IMR-90 (cell line): ENCODE measurements around the gene CDKAL1. TPM values are rescaled to one million over a fixed set of nuclear protein-coding genes. Genes with fewer than 3 reads are reported as not detected.

Experiments
- ATAC-seq: fragments of 200-7000 bp; cut with Tn5 transposase; 2 replicates; pipeline ENCODE4 v1.9.1; 2020; ENCODE audit warnings: low read depth, mild to moderate bottlenecking, moderate library complexity
- BruUV-seq: library from RNA; stranded (reverse); fragments of 400-500 nt; replicated peaks from 2 replicates; lab custom pipeline; 2021; lab: Mats Ljungman, UMichigan
- CTCF ChIA-PET: fragments of 300-600 bp; formaldehyde crosslinking; extraction: SDS; loops from one replicate; lab custom pipeline; 2021; ENCODE audit warnings: antibody characterized with exemption; lab: Yijun Ruan, JAX
- POLR2A ChIA-PET: fragments of 300-600 bp; sonication (Branson Sonifier 250); formaldehyde crosslinking; loops from one replicate; lab custom pipeline; 2022; ENCODE audit warnings: antibody characterized with exemption; ENCODE audit not compliant: unreplicated experiment; lab: Charles Lee
- DNase-seq: peaks from one replicate; pipeline ENCODE4 v3.0.0; 2013
- H2AFZ ChIP-seq: replicated peaks from 2 replicates; pipeline ENCODE3; 2013; ENCODE audit warnings: low read length, mild to moderate bottlenecking; ENCODE audit not compliant: poor library complexity
- H2AK5ac ChIP-seq: 2 replicates; pipeline ENCODE4 v1.6.1; 2013; ENCODE audit warnings: low read depth, low read length, inconsistent platforms
- H2AK9ac ChIP-seq: replicated peaks from 2 replicates; pipeline ENCODE3; 2013; ENCODE audit warnings: mild to moderate bottlenecking, low read depth, low read length, moderate library complexity; ENCODE audit not compliant: poor library complexity
- H2BK120ac ChIP-seq: 2 replicates; pipeline ENCODE4 v1.6.1; 2013; ENCODE audit warnings: low read depth, low read length, inconsistent platforms
- H2BK15ac ChIP-seq: 3 replicates; pipeline ENCODE4 v1.6.1; 2013; ENCODE audit warnings: low read depth, low read length, inconsistent platforms
- H2BK20ac ChIP-seq: 2 replicates; pipeline ENCODE4 v1.6.1; 2013; ENCODE audit warnings: low read depth, mild to moderate bottlenecking, inconsistent platforms, low read length, moderate library complexity
- H2BK5ac ChIP-seq: 2 replicates; pipeline ENCODE4 v1.6.1; 2013; ENCODE audit warnings: mild to moderate bottlenecking, low read depth, low read length, inconsistent platforms; ENCODE audit not compliant: poor library complexity, severe bottlenecking
- H3K14ac ChIP-seq: replicated peaks from 2 replicates; pipeline ENCODE4 v1.6.1; 2013; ENCODE audit warnings: low read depth, low read length, inconsistent platforms
- H3K18ac ChIP-seq: 2 replicates; pipeline ENCODE4 v1.6.1; 2013; ENCODE audit warnings: low read depth, low read length, control low read depth
- H3K23ac ChIP-seq: 2 replicates; pipeline ENCODE4 v1.6.1; 2013; ENCODE audit warnings: low read depth, low read length, inconsistent platforms
- H3K27ac ChIP-seq: 2 replicates; pipeline ENCODE4 v1.5.1; 2013; ENCODE audit warnings: mild to moderate bottlenecking, control low read depth, low read length; ENCODE audit not compliant: insufficient read depth
- H3K27me3 ChIP-seq: 2 replicates; pipeline ENCODE4 v1.6.1; 2013; ENCODE audit warnings: low read length; ENCODE audit not compliant: control insufficient read depth, insufficient read depth
- H3K36me3 ChIP-seq: 2 replicates; pipeline ENCODE4 v1.6.1; 2013; ENCODE audit warnings: low read length, mixed read lengths; ENCODE audit not compliant: control insufficient read depth, insufficient read depth
- H3K4ac ChIP-seq: 2 replicates; pipeline ENCODE4 v1.6.1; 2013; ENCODE audit warnings: low read depth, low read length, inconsistent platforms
- H3K4me1 ChIP-seq: 2 replicates; pipeline ENCODE4 v1.6.1; 2013; ENCODE audit warnings: low read length, mixed read lengths; ENCODE audit not compliant: control insufficient read depth, insufficient read depth
- H3K4me2 ChIP-seq: 2 replicates; pipeline ENCODE4 v1.6.1; 2013; ENCODE audit warnings: low read depth, mild to moderate bottlenecking, control low read depth, low read length, moderate library complexity
- H3K4me3 ChIP-seq: 2 replicates; pipeline ENCODE4 v1.5.1; 2013; ENCODE audit warnings: low read depth, mild to moderate bottlenecking, control low read depth, low read length, moderate library complexity; ENCODE audit not compliant: insufficient read depth
- H3K56ac ChIP-seq: 2 replicates; pipeline ENCODE4 v1.6.1; 2013; ENCODE audit warnings: low read length, inconsistent platforms; ENCODE audit not compliant: insufficient read depth; ENCODE audit errors: extremely low read depth
- H3K79me1 ChIP-seq, 2 experiments: 2 replicates each; pipeline ENCODE4 v1.6.1; 2013; ENCODE audit warnings: low read length in 2 of 2, inconsistent platforms in 1 of 2, low read depth in 1 of 2
- H3K9ac ChIP-seq: 2 replicates; pipeline ENCODE4 v1.6.1; 2013; ENCODE audit warnings: low read depth, low read length, control low read depth
- H3K9me1 ChIP-seq: 2 replicates; pipeline ENCODE4 v1.6.1; 2013; ENCODE audit warnings: low read length, inconsistent platforms; ENCODE audit not compliant: insufficient read depth
- H3K9me3 ChIP-seq: 2 replicates; pipeline ENCODE4 v1.6.1; 2013; ENCODE audit warnings: low read length; ENCODE audit not compliant: control insufficient read depth, insufficient read depth
- H4K20me1 ChIP-seq: 2 replicates; pipeline ENCODE4 v1.6.1; 2013; ENCODE audit warnings: low read length, inconsistent platforms; ENCODE audit not compliant: insufficient read depth
- H4K5ac ChIP-seq: 2 replicates; pipeline ENCODE4 v1.6.1; 2013; ENCODE audit warnings: mild to moderate bottlenecking, low read depth, low read length, control low read depth
- H4K8ac ChIP-seq, 2 experiments: 2 replicates each; pipeline ENCODE4 v1.6.1; 2013; ENCODE audit warnings: low read depth in 2 of 2, low read length in 2 of 2, control low read depth in 1 of 2, inconsistent platforms in 1 of 2
- H4K91ac ChIP-seq: 2 replicates; pipeline ENCODE4 v1.6.1; 2013; ENCODE audit warnings: low read depth, low read length, inconsistent platforms; ENCODE audit not compliant: insufficient read depth
- BHLHE40 ChIP-seq: fragments of 150-350 bp; IDR thresholded peaks from 2 replicates; pipeline ENCODE4 v1.6.1; 2016; ENCODE audit warnings: mild to moderate bottlenecking, low read depth, low read length
- CEBPB ChIP-seq: IDR thresholded peaks from 2 replicates; pipeline ENCODE4 v1.6.1; 2012; ENCODE audit warnings: low read depth, low read length, improper control_type of control experiment
- CHD1 ChIP-seq: IDR thresholded peaks from 2 replicates; pipeline ENCODE4 v1.6.1; 2012; ENCODE audit warnings: low read depth, low read length, improper control_type of control experiment
- CTCF ChIP-seq: conservative IDR thresholded peaks from 2 replicates; pipeline ENCODE4 v1.5.1; 2012; ENCODE audit warnings: mild to moderate bottlenecking, low read depth, low read length, improper control_type of control experiment
- ELK1 ChIP-seq: fragments of 150-350 bp; IDR thresholded peaks from 2 replicates; pipeline ENCODE4 v1.6.1; 2016; ENCODE audit warnings: low read depth, mild to moderate bottlenecking, low read length, moderate library complexity, borderline replicate concordance
- MAFK ChIP-seq: IDR thresholded peaks from 2 replicates; pipeline ENCODE4 v1.6.1; 2012; ENCODE audit warnings: low read depth, low read length, improper control_type of control experiment
- MAZ ChIP-seq: IDR thresholded peaks from 2 replicates; pipeline ENCODE4 v1.6.1; 2012; ENCODE audit warnings: low read depth, mild to moderate bottlenecking, low read length, improper control_type of control experiment, moderate library complexity, borderline replicate concordance
- POLR2A ChIP-seq: IDR thresholded peaks from 2 replicates; pipeline ENCODE4 v1.6.1; 2012; ENCODE audit warnings: mild to moderate bottlenecking, low read depth, low read length
- RAD21 ChIP-seq: IDR thresholded peaks from 2 replicates; pipeline ENCODE4 v1.6.1; 2012; ENCODE audit warnings: low read length, improper control_type of control experiment
- RCOR1 ChIP-seq: IDR thresholded peaks from 2 replicates; pipeline ENCODE4 v1.6.1; 2012; ENCODE audit warnings: mild to moderate bottlenecking, low read length, improper control_type of control experiment; ENCODE audit not compliant: insufficient replicate concordance
- RFX5 ChIP-seq: IDR thresholded peaks from 2 replicates; pipeline ENCODE4 v1.8.0; 2012; ENCODE audit warnings: low read depth, mild to moderate bottlenecking, low read length, moderate library complexity
- SMC3 ChIP-seq: fragments of 150-350 bp; IDR thresholded peaks from 2 replicates; pipeline ENCODE4 v1.6.1; 2016; ENCODE audit warnings: low read depth, mild to moderate bottlenecking, antibody characterized with exemption, low read length, moderate library complexity
- WGBS, 2 experiments: methylation state at CpG; one replicate each; pipeline versions ENCODE4 v1.1.5 to v1.1.7; 2013; ENCODE audit warnings: missing lambda C conversion rate in 2 of 2; ENCODE audit not compliant: insufficient read length in 1 of 2; ENCODE audit errors: extremely low coverage in 2 of 2; 5-methylcytosine and 5-hydroxymethylcytosine counted together
- dilution Hi-C: fragments of 300-500 bp; cut with HindIII; formaldehyde crosslinking; loops from one replicate; pipeline ENCODE4 v1.14.3; 2018; ENCODE audit warnings: low sequenced_read_pairs; ENCODE audit not compliant: unreplicated experiment
- in situ Hi-C: fragments of 300-500 bp; cut with MboI; formaldehyde crosslinking; loops from 3 replicates; pipeline ENCODE4 v1.14.3; 2019; ENCODE audit warnings: low sequenced_read_pairs, inconsistent platforms, mixed read lengths
- intact Hi-C: fragments of 100-400 bp; cut with micrococcal nuclease; formaldehyde crosslinking; loops from 2 replicates; pipeline ENCODE4 v1.10.0; 2022
- polyA plus RNA-seq, 3 experiments: library from polyadenylated mRNA; depleted of rRNA; stranded (reverse); fragments of >200 nt; gene quantifications; 2 replicates each; pipeline ENCODE4 v1.2.3, GENCODE V29; 2012; ENCODE audit warnings: low replicate concordance in 1 of 3
- total RNA-seq: library from RNA; depleted of rRNA; stranded (reverse); fragments of >200 nt; gene quantifications from 2 replicates; pipeline ENCODE4 v1.2.3, GENCODE V29; 2012
- TF ChIP-seq, protein P1 (sequence below): fragments of 150-350 bp; IDR thresholded peaks from 2 replicates; pipeline ENCODE4 v1.6.1; 2017; ENCODE audit warnings: mild to moderate bottlenecking, antibody characterized with exemption, low read length, low read depth

CDKAL1 gene
- total and polyA plus RNA-seq, 2 of the 4 experiments (the other 2 are of a cell fraction), result 3.7 to 13.1 TPM

DNA sequence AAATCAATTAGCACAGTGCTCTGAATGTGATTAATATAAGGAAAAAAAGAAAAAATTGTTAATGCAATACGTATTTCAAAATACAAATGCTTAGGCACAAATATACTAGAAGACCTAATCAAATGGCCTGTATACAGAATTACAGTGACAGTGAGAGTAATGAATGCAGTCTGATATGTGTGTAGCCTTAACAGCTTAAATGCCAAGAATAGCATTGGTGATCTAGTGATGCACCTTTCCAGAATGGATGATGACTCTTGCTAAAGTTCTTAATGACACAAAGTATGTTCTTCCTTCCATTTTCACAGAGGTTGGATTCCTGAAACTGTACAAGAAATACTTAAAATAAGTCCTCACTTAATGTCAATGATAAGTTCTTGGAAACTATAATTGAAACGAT lies 131.0 kb downstream of the CDKAL1 start:
- H3K27ac ChIP-seq, result no peak overlapping the region
- TF ChIP-seq CTCF (no peak), CHD1 (no peak), POLR2A (no peak), RAD21 (no peak), SMC3 (no peak), BHLHE40 (no peak), RCOR1 (no peak), RFX5 (no peak), MAZ (no peak), ELK1 (no peak), CEBPB (no peak), MAFK (no peak)
- TF ChIP-seq, protein P1, sequence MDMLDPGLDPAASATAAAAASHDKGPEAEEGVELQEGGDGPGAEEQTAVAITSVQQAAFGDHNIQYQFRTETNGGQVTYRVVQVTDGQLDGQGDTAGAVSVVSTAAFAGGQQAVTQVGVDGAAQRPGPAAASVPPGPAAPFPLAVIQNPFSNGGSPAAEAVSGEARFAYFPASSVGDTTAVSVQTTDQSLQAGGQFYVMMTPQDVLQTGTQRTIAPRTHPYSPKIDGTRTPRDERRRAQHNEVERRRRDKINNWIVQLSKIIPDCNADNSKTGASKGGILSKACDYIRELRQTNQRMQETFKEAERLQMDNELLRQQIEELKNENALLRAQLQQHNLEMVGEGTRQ, result no peak
- H2AFZ ChIP-seq, result no peak overlapping the region
- H4K91ac ChIP-seq, result no peak overlapping the region
- H3K9ac ChIP-seq, result no peak overlapping the region
- WGBS, 2 experiments, result no CpG with 5 or more reads among the region's 2 CpGs
- H2BK120ac ChIP-seq, result no peak overlapping the region
- H2AK9ac ChIP-seq, result no peak overlapping the region
- no peak overlapping the region for H4K5ac ChIP-seq
- CTCF ChIA-PET, result interaction anchor here (0.6 kb wide), 1 partner anchor 289 kb away, joined by 4 read pairs; no protein-coding TSS in a partner anchor
- ATAC-seq (no peak), DNase-seq (no peak)
- H3K14ac ChIP-seq, result no peak overlapping the region
- peaks cover 0 to 11% of the 10 kb centered on the region in 2 experiments; a peak in 3 of 4 replicates for H3K79me1 ChIP-seq
- H3K4ac ChIP-seq, result no peak overlapping the region
- no peak overlapping the region for H3K56ac ChIP-seq
- dilution Hi-C loops, result no loop called here
- no peaks in the 10 kb centered on the region for H3K9me3 ChIP-seq
- intact Hi-C loops, result no loop called here
- H3K9me1 ChIP-seq, result no peaks in the 10 kb centered on the region; the same call in none of the 2 replicates
- H3K27me3 ChIP-seq, result no peaks in the 10 kb centered on the region
- BruUV-seq, result no TSS peak
- H3K23ac ChIP-seq, result no peak overlapping the region
- no peak overlapping the region for H2BK15ac ChIP-seq
- H4K8ac ChIP-seq, result no peak overlapping the region
- H3K4me2 ChIP-seq, result no peak overlapping the region
- no peaks in the 10 kb centered on the region for H4K20me1 ChIP-seq
- POLR2A ChIA-PET, result no interaction called here
- in situ Hi-C loops, result no loop called here
- no peak overlapping the region for H2BK20ac ChIP-seq
- H3K4me1 ChIP-seq, result peaks cover 2% of the 10 kb centered on the region; the same call in 1 of the 2 replicates
- H2BK5ac ChIP-seq, result no peak overlapping the region
- no peak overlapping the region for H3K18ac ChIP-seq
- no peaks in the 10 kb centered on the region for H3K36me3 ChIP-seq
- no peak overlapping the region for H2AK5ac ChIP-seq
- H3K4me3 ChIP-seq, result no peak overlapping the region
